ENCODE measurements around the gene SPO11. TPM values are rescaled to one million over a fixed set of nuclear protein-coding genes. Genes with fewer than 3 reads are reported as not detected.

SPO11 gene
- total RNA-seq, 1 experiment from 2014 or later = not detected

DNA sequence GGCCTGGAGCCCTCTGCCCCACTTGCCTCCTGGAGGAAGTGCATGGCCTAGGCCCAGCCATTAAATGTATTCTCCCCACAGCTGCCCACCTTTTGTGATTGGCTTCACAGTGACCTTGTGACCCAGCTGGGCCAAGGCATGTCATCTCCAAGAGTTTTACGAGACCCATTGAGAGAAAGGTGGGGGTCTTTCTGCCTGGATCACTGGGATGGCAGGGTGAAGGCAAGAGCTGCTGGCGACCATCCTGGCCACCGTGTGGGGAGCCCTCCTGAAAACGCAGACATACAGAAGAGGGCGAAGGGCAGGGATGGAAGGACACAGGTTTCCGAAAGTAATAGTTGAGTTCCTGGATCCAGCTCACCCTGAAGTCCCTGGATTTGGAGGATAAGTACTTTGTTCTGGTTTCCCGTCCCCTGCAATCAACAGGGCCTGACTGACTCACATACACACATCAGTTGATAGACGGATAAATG is 12.3 kb upstream of the SPO11 start:
- Histone ChIP-seq H3K27me3 (peaks cover 31% of the 10 kb centered on the region), H3K4me1 (no peaks in the 10 kb centered on the region), H3K4me3 (no peak overlapping the region), H3K9me3 (replicated peaks) (no peaks in the 10 kb centered on the region), H3K36me3 (no peaks in the 10 kb centered on the region), H3K27ac (no peak overlapping the region)
- no peak for DNase-seq

- no peaks in the 10 kb centered on the region for H3K9me3 ChIP-seq (replicated peaks)
- peak in 1 of 2 experiments; percentile 31 for DNase-seq
- H3K27ac ChIP-seq = no peak overlapping the region
- H3K4me1 ChIP-seq = no peaks in the 10 kb centered on the region; the same call in 1 of the 2 replicates
- H3K4me3 ChIP-seq = no peak overlapping the region
- peaks cover 31% of the 10 kb centered on the region for H3K27me3 ChIP-seq
- H3K36me3 ChIP-seq = no peaks in the 10 kb centered on the region
These were observed 11.7 kb upstream of the SPO11 start for GRCh38 chr20:57317789-57318371.

DNA sequence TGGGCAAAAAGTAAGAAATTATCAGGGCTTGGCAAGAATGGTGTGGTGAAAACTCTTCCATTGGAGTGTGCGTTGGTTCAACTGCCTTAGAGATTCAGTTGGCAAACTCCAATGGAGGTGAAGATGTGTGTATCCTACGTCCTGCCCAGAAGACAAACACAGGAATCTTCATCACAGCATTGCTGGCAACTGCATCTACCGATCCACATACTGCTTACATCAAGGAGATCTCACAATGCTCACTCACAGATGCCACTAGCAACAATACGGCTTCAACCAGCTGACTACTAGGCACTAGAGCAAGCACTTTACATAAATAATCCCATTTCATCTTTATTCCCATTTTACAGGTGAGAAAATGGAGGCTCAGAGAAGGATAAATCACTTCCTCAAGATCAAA is 10.0 kb upstream of the SPO11 start:
- Histone ChIP-seq H3K4me3 (no peak overlapping the region), H3K36me3 (no peaks in the 10 kb centered on the region), H3K27me3 (peaks cover 24% of the 10 kb centered on the region; the same call in 1 of the 2 replicates), H3K27ac (no peak overlapping the region), H3K4me1 (no peaks in the 10 kb centered on the region; the same call in 1 of the 2 replicates), H3K9me3 (replicated peaks) (no peaks in the 10 kb centered on the region)
- DNase-seq = no peak

DNA sequence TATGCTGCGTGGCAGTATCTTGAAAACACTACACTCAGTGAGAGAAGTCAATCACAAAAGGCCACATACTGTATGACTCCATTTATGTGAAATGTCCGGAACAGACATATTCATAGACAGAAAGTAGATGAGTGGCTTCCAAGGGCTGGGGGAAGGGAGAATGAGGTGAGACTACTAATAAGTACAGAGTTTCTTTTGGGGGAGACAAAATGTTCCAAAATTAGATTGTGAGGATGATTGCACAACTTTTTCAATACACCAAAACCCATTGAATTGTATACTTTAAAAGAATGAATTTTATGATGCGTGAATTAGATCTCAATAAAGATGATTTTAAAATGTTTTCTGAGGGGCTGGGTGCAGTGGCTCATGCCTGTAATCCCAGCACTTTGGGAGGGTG is 9.2 kb upstream of the SPO11 start:
- no peaks in the 10 kb centered on the region for H3K36me3 ChIP-seq
- no peak for DNase-seq
- H3K27me3 ChIP-seq = peaks cover 23% of the 10 kb centered on the region; the same call in 1 of the 2 replicates

DNA sequence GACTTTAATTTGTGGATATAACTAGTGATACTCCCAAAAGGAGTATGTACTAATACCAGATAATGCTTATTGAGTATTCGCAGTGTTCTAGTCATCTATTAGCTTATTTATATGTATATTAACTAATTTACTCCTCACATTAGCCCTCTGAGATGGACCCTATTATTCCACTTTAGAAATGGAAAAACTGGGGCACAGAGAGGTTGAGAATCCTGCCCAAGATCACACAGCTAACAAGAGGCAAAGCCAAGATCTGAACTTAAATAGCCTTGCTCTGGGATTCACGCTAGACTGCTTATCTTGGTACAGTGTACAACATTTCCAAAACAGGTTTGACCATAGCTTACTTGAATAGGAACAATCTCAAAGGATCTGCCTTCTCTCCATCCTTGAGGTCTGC is 8.5 kb upstream of the SPO11 start:
- no peaks in the 10 kb centered on the region; the same call in 1 of the 2 replicates for H3K4me1 ChIP-seq
- no peak overlapping the region for H3K4me3 ChIP-seq
- no peak for DNase-seq

More for the DNA sequence above, 9.2 kb upstream of the SPO11 start:
- Histone ChIP-seq H3K9me3 (replicated peaks) (no peaks in the 10 kb centered on the region), H3K27ac (no peak overlapping the region), H3K4me1 (no peaks in the 10 kb centered on the region; the same call in 1 of the 2 replicates), H3K4me3 (no peak overlapping the region)

GRCh38 chr20:57322476-57322875 is 7.1 kb upstream of the SPO11 start:
- no peaks in the 10 kb centered on the region for H3K36me3 ChIP-seq
- DNase-seq = no peak
- no peaks in the 10 kb centered on the region for H3K9me3 ChIP-seq (replicated peaks)
- no peak overlapping the region for H3K27ac ChIP-seq
- H3K4me3 ChIP-seq = no peak overlapping the region
- peaks cover 3% of the 10 kb centered on the region; the same call in 1 of the 2 replicates for H3K4me1 ChIP-seq
- H3K27me3 ChIP-seq = peaks cover 36% of the 10 kb centered on the region

More for the DNA sequence above, 8.5 kb upstream of the SPO11 start:
- Histone ChIP-seq H3K27ac (no peak overlapping the region), H3K27me3 (peaks cover 24% of the 10 kb centered on the region; the same call in 1 of the 2 replicates), H3K36me3 (no peaks in the 10 kb centered on the region), H3K9me3 (replicated peaks) (no peaks in the 10 kb centered on the region)

DNA sequence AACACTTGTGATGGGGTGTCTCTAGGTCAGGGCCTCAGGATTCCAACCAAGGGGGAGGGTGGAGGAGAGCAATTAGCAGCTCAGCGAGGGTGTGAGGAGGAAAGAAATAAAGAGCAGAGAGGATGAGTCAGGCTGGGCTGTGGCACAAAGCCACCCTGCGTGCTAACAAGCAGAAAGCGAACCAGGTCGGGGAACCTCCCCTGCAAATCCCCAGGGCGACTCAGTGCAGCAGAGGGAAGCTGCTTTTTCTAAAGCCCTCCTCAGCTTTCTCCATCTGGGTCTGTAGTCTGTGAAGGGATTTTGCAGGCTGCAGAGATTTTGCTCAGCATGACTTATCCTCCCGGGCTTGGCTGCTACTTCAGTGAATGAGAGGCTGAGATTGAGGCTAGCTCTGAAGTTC is 6.6 kb upstream of the SPO11 start:
- peak; percentile 33 to 40 for DNase-seq
- Histone ChIP-seq H3K36me3 (no peaks in the 10 kb centered on the region), H3K4me1 (peaks cover 3% of the 10 kb centered on the region; the same call in 1 of the 2 replicates), H3K27me3 (peaks cover 35% of the 10 kb centered on the region), H3K9me3 (replicated peaks) (no peaks in the 10 kb centered on the region), H3K4me3 (no peak overlapping the region), H3K27ac (no peak overlapping the region)

GRCh38 chr20:57325632-57326356 is 3.8 kb upstream of the SPO11 start:
- no peak for DNase-seq
- H3K27ac ChIP-seq = no peak overlapping the region
- H3K4me3 ChIP-seq = no peak overlapping the region
- peaks cover 40% of the 10 kb centered on the region for H3K27me3 ChIP-seq
- H3K36me3 ChIP-seq = no peaks in the 10 kb centered on the region
- H3K4me1 ChIP-seq = peaks cover 3% of the 10 kb centered on the region; the same call in 1 of the 2 replicates
- H3K9me3 ChIP-seq (replicated peaks) = no peaks in the 10 kb centered on the region

DNA sequence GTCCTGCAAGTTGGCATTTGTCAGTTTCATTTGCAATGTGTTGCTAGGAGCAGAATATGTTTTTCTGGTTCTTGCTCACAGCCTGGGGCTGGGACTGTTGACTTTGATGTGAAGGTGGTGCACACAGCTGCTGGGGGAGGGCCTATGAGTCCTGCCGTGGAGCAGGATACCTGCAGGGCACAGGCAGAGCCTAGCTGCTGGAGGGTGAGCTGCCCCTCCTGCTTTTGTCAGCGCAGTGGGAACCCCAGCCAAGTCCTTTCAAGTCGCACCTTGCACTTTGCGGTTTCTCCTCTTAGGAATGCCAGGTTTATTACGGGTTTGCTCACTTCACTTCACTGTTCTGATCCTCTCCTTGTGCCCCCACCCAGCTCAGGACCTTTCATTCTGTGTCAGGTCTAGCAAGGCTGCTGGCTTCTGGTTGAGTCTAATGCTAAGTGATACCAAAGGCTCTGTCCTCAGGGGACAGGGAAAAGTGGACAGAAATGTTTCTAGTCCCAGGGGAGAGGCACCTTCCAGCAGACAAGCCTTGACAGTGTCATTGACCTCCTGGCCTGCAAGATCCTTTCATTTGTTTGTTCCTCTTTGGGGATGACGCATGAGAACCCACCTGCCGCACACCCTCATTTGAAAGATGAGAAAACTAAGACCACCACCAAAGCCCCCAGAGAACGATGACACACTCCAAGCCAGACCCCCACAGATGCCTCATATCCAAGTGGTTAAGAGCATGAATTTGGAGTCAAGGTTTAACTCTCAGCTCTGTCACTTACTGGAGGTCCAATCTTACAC is 2.7 kb upstream of the SPO11 start:
- H3K27me3 ChIP-seq = peaks cover 40% of the 10 kb centered on the region
- no peak overlapping the region for H3K4me3 ChIP-seq
- H3K9me3 ChIP-seq (replicated peaks) = no peaks in the 10 kb centered on the region
- no peak for DNase-seq
- no peaks in the 10 kb centered on the region for H3K36me3 ChIP-seq
- peaks cover 3% of the 10 kb centered on the region; the same call in 1 of the 2 replicates for H3K4me1 ChIP-seq
- no peak overlapping the region for H3K27ac ChIP-seq

GRCh38 chr20:57327820-57328219 is 1.8 kb upstream of the SPO11 start:
- H3K27ac ChIP-seq = no peak overlapping the region
- H3K27me3 ChIP-seq = peaks cover 37% of the 10 kb centered on the region
- no peak overlapping the region for H3K4me3 ChIP-seq
- no peaks in the 10 kb centered on the region for H3K9me3 ChIP-seq (replicated peaks)
- H3K4me1 ChIP-seq = peaks cover 3% of the 10 kb centered on the region; the same call in 1 of the 2 replicates
- H3K36me3 ChIP-seq = no peaks in the 10 kb centered on the region
- DNase-seq = no peak

GRCh38 chr20:57330998-57331397 is 1.4 kb downstream of the SPO11 start:
- H3K4me3 ChIP-seq = no peak overlapping the region
- no peak for DNase-seq
- H3K27ac ChIP-seq = no peak overlapping the region
- no peaks in the 10 kb centered on the region for H3K36me3 ChIP-seq
- peaks cover 31% of the 10 kb centered on the region for H3K27me3 ChIP-seq
- H3K4me1 ChIP-seq = 0 out of 2 replicates have a peak, but pooled peaks cover 3% of the 10 kb centered on the region
- no peaks in the 10 kb centered on the region for H3K9me3 ChIP-seq (replicated peaks)

- no peaks in the 10 kb centered on the region for H3K4me1 ChIP-seq
- H3K36me3 ChIP-seq = no peaks in the 10 kb centered on the region
- peaks cover 18% of the 10 kb centered on the region for H3K27me3 ChIP-seq
- no peak for DNase-seq
- no peak overlapping the region for H3K27ac ChIP-seq
- H3K9me3 ChIP-seq (replicated peaks) = no peaks in the 10 kb centered on the region
- H3K4me3 ChIP-seq = no peak overlapping the region
These were observed 2.8 kb downstream of the SPO11 start for GRCh38 chr20:57332105-57333089.

- H3K9me3 ChIP-seq (replicated peaks) = no peaks in the 10 kb centered on the region
- H3K27ac ChIP-seq = no peak overlapping the region
- H3K4me3 ChIP-seq = no peak overlapping the region
- peaks cover 4% of the 10 kb centered on the region; the same call in 1 of the 2 replicates for H3K4me1 ChIP-seq
- peaks cover 10% of the 10 kb centered on the region for H3K27me3 ChIP-seq
- no peaks in the 10 kb centered on the region for H3K36me3 ChIP-seq
- peak in 1 of 2 experiments; percentile 49 for DNase-seq
These were observed 5.8 kb downstream of the SPO11 start for GRCh38 chr20:57335392-57335791.

GRCh38 chr20:57341663-57342062 is 12.1 kb downstream of the SPO11 start:
- Histone ChIP-seq H3K4me3 (no peak overlapping the region), H3K36me3 (no peaks in the 10 kb centered on the region), H3K27ac (no peak overlapping the region), H3K4me1 (peaks cover 25% of the 10 kb centered on the region), H3K9me3 (replicated peaks) (no peaks in the 10 kb centered on the region), H3K27me3 (no peaks in the 10 kb centered on the region; the same call in 1 of the 2 replicates)
- peak in 1 of 2 experiments; percentile 74 for DNase-seq

Measured in SJCRH30 (cell line).